COR-L47 (cell line): Measurements from ENCODE around the gene CUL2.
"Not testable (repeated sequence)": the region's sequence is repeated elsewhere in the genome, so short reads cannot be mapped to it uniquely, and the experiment has no call there.

Experiments
- DNase-seq: peaks from one replicate; lab custom pipeline; 2025; lab: John Stamatoyannopoulos, UW

CUL2 gene

DNA sequence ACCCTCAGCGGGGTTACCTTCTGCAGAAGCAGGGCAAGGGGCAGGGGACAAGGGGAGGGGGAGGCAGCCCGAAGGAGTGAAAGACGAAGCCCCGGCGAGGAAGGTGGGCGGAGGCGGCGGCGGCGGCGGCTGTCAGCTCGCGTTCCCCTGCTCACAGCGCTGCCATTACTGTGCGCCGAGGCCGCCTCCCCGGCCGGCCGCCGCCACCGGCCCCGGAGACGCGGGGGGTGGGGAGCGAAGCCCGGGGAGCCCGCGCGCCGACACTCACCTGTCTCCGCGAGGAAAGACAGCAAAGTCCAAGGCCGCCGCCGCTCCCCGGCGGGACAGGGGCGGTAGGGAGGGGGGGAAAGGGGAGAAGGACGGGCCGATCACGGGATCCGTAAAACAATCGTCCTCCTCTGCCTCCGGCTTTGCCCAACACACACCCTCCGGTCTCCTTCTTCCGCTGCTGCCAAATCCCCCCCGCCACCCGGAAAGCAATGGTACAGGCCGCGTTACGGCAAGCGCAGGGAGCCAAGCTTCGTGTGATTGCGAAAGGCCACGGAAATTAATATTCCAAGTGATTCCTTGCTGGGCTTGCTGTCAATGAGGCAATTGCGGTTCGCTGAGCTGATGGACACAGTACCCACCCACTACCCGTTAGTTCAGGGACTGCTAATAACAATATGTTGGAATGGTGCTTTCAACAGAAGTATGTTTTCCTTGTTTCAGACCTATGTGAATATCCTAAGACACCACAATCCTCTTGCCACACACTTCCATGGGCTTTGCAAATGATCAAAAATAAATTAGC is at the start of gene CUL2:
CUL2 (minus strand) TSS at position 180 of the 793 bp plus-strand sequence. CDS start 19,024 bp downstream, outside the sequence.
- DNase-seq = peak; percentile 69

DNA sequence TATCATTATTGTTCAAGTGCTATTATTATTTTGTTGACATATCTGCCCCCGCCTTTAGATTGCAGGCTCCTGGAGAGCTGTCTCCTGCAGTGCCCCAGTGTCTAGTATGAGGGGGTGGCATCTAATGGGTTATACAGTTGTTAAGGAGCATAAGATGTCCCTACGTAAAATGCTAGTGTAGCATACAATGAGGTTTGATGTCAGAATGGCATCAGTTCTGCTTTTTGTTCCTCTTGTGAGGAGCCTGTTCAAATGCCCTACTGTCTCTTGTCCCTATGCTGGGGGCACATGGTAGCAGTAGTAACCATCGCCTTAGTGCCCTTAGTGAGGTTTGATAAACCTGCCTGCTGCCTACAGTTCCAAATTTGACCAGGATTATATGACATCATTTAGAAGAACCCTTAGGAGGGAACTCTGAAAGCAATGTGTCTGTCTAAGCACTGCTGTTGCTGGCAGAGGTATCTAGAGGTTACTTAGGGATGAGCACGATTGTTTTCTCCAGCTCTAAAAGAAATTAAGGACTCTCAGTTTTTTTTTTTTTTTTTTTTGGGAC is 46.2 kb upstream of the CUL2 start:
- no peak for DNase-seq

GRCh38 chr10:35135861-35136260 is 45.7 kb upstream of the CUL2 start:
- DNase-seq = no peak

DNA sequence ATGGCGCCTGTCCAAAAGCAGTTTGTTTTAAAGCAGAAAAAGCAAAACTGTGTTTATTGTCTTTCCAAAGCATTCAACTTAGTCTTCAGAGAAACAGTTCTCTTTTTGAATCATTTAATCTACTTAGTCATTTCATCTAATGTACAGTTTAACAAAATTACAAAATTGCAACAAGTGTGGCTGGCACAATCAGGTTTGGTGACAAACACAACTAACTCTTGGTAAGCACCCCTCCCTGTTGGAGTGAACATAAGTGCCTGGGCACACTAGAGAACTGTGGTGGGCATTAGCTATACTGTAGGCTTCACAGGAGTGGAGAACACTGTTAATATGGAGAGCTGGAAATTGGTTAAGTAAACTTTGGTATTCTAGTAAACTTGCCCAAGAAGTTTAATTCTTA is 43.4 kb upstream of the CUL2 start:
- no peak for DNase-seq

DNA sequence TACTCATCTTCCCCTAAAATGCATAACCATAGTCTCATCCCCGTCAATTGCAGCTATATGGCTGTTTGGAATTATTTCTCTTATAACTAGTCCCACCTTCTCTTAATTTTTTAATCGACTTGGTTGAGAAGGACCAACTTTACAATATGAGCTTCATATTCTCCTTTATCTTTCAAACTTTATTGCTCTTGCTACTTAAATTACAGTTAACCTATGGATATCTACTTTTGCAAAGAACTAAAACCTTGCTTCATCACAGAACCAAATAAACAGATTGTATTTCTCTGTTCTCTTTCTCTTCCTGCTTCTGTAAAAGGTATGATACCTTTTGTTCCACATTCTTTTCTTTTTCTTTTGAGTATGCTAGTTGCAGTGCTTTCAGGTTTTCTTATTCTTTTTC is 42.6 kb upstream of the CUL2 start:
- no peak for DNase-seq

- no peak for DNase-seq
Measured at GRCh38 chr10:35130663-35131062, 40.5 kb upstream of the CUL2 start.

DNA sequence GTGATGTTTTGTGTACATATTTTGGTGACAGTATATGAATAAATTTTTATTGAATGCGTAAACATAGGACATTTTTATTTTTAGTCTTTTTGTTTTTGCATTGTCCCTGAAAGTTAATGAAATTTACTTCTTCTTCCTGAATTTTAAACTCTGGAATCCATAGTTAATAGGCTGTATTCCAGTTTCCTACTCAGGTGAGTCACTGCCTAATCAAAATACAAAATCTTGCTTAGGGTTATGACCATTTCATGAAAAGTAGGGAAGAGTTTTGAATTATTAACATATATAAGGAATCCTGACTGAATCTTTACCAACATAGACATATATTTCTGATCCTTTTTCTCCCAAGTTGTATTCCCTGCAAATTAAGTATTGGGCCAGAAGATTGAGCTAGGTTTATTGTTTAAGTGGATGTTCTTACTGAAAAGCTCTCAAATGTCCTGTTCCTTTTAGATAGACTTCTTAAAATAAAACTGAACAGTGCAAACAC is 39.1 kb upstream of the CUL2 start:
- no peak for DNase-seq

GRCh38 chr10:35127289-35127891 is 37.2 kb upstream of the CUL2 start:
- DNase-seq = no peak

- peak; percentile 92 for DNase-seq
Measured at GRCh38 chr10:35126530-35127288, 36.6 kb upstream of the CUL2 start, which contains the start of gene CREM. CREM (plus strand) TSS chr10:35126846; CDS start chr10:35137836, 10,990 bp downstream.

DNA sequence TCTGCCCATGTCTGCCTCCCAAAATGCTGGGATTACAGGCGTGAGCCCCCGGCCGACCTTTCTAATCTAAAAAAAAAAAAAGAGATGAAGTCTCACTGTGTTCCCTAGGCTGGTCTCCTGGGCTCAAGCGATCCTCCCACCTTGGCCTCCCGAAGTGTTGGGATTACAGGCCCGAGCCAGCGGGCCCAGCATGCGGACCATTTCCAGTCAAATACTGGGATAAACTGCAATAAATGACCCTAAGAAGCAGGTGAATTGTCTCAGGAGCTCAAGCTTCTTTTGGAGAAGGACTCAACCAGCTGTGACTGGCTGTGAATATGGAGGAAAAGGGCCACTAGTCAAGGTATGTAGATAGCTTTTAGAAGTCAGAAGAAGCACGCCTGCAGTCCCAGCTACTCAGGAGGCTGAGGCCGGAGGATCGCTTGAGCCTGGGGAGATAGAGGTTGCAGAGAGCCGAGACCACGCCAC is 36.0 kb upstream of the CUL2 start:
- DNase-seq = no peak

GRCh38 chr10:35124540-35124939 is 34.4 kb upstream of the CUL2 start:
- no peak for DNase-seq

- DNase-seq = no peak
Measured at GRCh38 chr10:35119378-35119777, 29.2 kb upstream of the CUL2 start.

- DNase-seq = no peak
Measured at GRCh38 chr10:35112571-35112970, 22.4 kb upstream of the CUL2 start.

DNA sequence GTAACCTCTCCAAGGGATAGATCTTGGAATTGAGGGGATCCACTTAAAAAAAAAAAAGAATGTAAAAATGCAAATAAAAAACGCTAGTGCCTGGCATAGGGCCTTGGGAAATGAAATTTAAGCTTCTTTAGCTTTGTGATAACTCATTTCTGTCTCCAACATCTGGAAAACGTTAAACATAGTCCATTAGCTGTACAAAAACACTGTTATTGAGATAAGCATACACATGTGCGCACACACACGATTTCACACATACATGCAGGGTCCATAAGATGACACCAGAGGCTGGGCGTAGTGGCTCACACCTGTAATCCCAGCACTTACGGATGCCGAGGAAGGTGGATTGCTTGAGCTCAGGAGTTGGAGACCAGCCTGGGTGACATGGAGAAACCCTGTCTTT is 13.7 kb upstream of the CUL2 start:
- no peak for DNase-seq

GRCh38 chr10:35097510-35097909 is 7.4 kb upstream of the CUL2 start:
- no peak for DNase-seq

- DNase-seq = no peak
Measured at GRCh38 chr10:35096312-35096711, 6.2 kb upstream of the CUL2 start.

DNA sequence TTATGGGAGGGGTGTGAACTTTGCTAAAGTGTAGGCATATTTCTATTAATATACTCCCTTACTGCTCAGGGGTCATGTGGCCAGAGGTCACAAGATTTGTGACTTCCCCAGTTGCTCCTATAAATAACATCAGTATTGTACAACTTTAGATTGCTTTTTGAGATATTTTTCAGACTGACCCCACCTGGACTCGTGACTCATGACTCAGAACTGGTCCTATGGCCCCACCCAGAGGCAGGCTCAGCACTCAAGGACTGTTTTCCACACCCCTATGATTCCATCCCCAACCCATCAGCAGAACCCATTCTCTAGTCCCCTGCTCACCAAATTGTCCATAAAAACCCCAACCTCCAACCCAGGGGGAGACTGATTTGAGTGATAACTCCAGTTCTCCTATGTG is 2.7 kb upstream of the CUL2 start:
- DNase-seq = no peak

DNA sequence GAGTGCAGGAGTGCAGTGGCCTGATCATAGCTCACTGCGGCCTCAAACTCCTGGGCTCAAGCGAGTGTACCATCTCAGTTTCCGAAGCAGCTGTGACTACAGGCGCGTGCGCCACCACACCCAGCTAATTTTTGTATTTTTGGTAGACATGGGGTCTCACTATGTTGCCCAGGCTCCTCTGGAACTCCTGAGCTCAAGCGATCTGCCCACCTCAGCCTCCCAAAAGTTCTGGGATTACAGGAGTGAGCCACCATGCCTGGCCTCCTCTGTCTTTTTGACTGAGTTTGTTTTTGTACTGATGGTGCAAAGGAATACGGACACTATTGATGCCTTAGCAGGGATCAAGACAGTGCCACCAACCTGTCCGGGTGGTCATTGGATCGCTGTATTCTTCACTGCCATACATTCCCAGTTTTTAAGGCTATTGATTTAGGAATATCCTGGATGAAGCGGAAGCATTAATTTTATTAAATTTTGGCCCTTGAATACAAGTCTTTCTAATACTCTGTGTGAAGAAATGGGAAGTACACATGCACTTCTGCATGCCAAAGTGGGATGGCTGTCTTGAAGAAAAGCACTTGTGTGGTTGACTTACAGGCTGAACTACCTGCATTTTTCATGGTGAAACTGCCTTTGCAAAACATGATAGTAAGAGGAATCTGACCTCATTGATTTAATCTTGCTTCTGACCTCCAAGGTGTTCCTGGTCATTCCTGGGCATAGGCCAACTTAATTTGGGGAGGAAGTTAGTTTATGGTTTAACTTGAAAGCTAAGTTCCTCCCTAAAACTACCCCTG is 2.1 kb upstream of the CUL2 start:
- no peak for DNase-seq

GRCh38 chr10:35089611-35090161 is 455 bp downstream of the CUL2 start:
- DNase-seq = no peak

GRCh38 chr10:35083242-35083641 is 6.9 kb downstream of the CUL2 start:
- no peak for DNase-seq

DNA sequence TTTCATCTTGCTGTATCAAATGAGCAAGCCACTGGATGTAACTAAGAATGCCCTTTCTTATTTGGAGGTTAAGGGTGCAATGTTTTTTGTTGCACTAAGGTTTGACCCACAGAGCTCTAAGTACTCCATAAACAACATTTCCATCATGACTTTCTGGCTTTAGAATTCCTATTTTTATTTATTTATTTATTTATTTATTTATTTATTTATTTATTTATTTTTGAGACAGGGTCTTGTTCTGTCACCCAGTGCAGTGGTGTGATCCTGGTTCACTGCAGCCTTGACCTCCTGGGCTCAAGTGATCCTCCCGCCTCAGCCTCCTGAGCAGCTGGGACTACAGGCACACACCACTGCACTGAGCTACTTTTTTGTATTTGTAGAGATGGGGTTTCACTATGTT is 9.9 kb downstream of the CUL2 start:
- DNase-seq = not testable (repeated sequence)
